Effector memory CD8-positive, alpha-beta T cell (primary cell): Measurements from ENCODE around the gene AUTS2.

Source experiments
- ATAC-seq: fragments of 150-1000 bp; cut with Tn5 transposase; replicated peaks from 2 replicates; pipeline ENCODE4 v1.10.0; 2021; ENCODE audit warnings: mild to moderate bottlenecking, moderate library complexity
- DNase-seq, 3 experiments: peaks; one replicate each; pipeline ENCODE4 v3.0.0; 2021
- H3K27ac Mint-ChIP-seq, 2 donors: one replicate each; pipeline ENCODE4 v1.8.0; 2022; ENCODE audit warnings: mild to moderate bottlenecking in 2 of 2, mixed read lengths in 2 of 2, moderate library complexity in 2 of 2
- H3K27me3 Mint-ChIP-seq, 2 donors: one replicate each; pipeline ENCODE4 v1.8.0; 2022; ENCODE audit warnings: mixed read lengths in 2 of 2
- H3K36me3 Mint-ChIP-seq: one replicate; pipeline ENCODE4 v1.8.0; 2022; ENCODE audit warnings: mild to moderate bottlenecking, moderate library complexity, mixed read lengths; ENCODE audit not compliant: insufficient read depth
- H3K4me1 Mint-ChIP-seq, 2 donors: one replicate each; pipeline ENCODE4 v1.8.0; 2022; ENCODE audit warnings: low read depth in 2 of 2, mixed read lengths in 2 of 2
- H3K4me3 Mint-ChIP-seq, 2 donors: one replicate each; pipeline ENCODE4 v1.8.0; 2022; ENCODE audit warnings: mild to moderate bottlenecking in 2 of 2, mixed read lengths in 2 of 2, moderate library complexity in 2 of 2
- H3K9me3 Mint-ChIP-seq, 2 donors: one replicate each; pipeline ENCODE4 v1.8.0; 2022; ENCODE audit warnings: mixed read lengths in 2 of 2

Gene AUTS2

GRCh38 chr7:70676243-70676642 is 1078.0 kb downstream of the AUTS2 start:
- DNase-seq (no peak), ATAC-seq (no peak)
- H3K27me3 Mint-ChIP-seq = no peaks in the 10 kb centered on the region
- peaks cover 41 to 51% of the 10 kb centered on the region in 2 donors for H3K4me1 Mint-ChIP-seq
- H3K9me3 Mint-ChIP-seq = no peaks in the 10 kb centered on the region
- H3K36me3 Mint-ChIP-seq = peaks cover 10% of the 10 kb centered on the region
- peak overlapping the region in 1 of 2 donors; percentile 18 for H3K27ac Mint-ChIP-seq
- H3K4me3 Mint-ChIP-seq = no peak overlapping the region

DNA sequence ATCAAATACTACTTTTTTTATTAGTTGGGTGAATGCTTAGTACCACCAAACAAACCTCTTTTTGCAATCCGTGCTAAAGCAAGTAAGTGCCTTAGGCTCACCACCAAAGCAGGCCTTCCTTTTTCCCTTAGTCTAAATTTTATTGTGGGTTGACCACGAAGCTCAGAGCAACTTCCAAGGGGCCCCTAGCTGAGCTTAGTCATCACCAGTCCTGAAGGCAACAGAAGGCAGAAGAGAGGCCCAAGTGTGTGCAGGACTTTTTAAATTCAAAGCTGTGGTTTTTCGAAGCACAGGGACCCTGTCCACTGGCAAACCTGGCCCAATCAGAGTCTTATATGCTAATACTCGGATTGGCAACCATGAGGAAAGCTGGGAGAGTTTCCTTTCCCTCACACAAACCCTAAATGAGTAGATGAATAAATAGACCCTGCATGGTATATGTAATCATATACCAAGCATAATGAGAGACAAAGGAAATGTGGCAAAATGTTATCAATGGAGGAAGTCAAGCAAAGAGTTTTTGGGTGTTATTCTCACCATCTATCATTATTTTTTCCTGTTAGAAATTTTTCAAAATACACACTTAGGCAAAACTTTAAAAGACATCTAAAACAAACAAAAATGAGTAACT is 1080.5 kb downstream of the AUTS2 start:
- H3K27ac Mint-ChIP-seq = peak overlapping the region; percentile 96 to 98
- no peaks in the 10 kb centered on the region for H3K9me3 Mint-ChIP-seq
- H3K4me1 Mint-ChIP-seq = peaks cover 55 to 62% of the 10 kb centered on the region in 2 donors
- ATAC-seq (peak; percentile 25), DNase-seq (no peak)
- no peaks in the 10 kb centered on the region for H3K27me3 Mint-ChIP-seq
- H3K36me3 Mint-ChIP-seq = peaks cover 10% of the 10 kb centered on the region
- H3K4me3 Mint-ChIP-seq = peak overlapping the region; percentile 79 to 80

DNA sequence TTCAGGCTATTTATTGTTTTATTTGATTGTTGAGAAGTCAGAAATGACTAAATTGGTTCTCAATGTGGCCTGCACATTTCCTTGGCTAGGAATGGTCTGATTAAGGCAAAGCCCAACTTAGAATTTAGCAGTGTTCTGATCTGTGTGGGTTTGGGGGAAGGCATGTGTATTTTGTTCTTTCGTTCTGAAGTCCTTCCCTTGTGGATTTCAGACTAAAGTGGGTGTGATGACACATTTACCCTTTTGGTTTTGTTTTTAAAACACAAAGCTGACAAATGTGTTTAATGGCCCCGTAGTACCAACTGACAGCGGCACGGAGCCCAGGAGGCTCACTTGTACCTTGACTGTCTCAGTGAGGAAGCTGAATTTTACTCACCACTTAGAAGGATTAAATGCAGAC is 1081.4 kb downstream of the AUTS2 start:
- H3K36me3 Mint-ChIP-seq = peaks cover 10% of the 10 kb centered on the region
- H3K27ac Mint-ChIP-seq = peak overlapping the region; percentile 96 to 98
- peak overlapping the region; percentile 79 to 80 for H3K4me3 Mint-ChIP-seq
- peak; percentile 86 for ATAC-seq
- peaks cover 55 to 58% of the 10 kb centered on the region in 2 donors for H3K4me1 Mint-ChIP-seq
- no peaks in the 10 kb centered on the region for H3K27me3 Mint-ChIP-seq
- peak in 2 of 3 experiments; percentile 35 to 40 for DNase-seq
- no peaks in the 10 kb centered on the region for H3K9me3 Mint-ChIP-seq

DNA sequence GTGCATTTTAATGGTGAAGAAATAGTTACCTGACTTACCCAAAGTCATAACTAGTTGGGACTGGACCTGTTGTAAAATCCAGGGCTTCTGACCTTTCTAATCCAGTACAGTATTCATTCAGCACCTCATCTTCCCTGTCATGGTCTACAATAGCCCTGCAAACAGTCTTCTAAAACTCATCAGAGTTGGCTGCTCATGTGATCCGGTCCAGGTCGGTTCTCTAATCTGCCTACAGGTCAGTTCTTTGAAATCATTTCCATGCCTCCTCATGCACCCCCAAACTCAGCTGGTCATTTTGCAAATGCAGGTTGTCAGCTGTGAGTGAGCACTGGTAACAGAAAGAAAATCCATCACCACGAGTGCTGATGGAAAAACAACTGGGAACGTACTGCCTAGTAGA is 1082.0 kb downstream of the AUTS2 start:
- no peak for ATAC-seq
- Mint-ChIP-seq H3K27me3 (no peaks in the 10 kb centered on the region), H3K36me3 (peaks cover 10% of the 10 kb centered on the region), H3K4me3 (peak overlapping the region; percentile 79 to 80), H3K27ac (peak overlapping the region; percentile 96 to 98), H3K4me1 (peaks cover 55 to 58% of the 10 kb centered on the region in 2 donors), H3K9me3 (no peaks in the 10 kb centered on the region)
- DNase-seq = no peak

DNA sequence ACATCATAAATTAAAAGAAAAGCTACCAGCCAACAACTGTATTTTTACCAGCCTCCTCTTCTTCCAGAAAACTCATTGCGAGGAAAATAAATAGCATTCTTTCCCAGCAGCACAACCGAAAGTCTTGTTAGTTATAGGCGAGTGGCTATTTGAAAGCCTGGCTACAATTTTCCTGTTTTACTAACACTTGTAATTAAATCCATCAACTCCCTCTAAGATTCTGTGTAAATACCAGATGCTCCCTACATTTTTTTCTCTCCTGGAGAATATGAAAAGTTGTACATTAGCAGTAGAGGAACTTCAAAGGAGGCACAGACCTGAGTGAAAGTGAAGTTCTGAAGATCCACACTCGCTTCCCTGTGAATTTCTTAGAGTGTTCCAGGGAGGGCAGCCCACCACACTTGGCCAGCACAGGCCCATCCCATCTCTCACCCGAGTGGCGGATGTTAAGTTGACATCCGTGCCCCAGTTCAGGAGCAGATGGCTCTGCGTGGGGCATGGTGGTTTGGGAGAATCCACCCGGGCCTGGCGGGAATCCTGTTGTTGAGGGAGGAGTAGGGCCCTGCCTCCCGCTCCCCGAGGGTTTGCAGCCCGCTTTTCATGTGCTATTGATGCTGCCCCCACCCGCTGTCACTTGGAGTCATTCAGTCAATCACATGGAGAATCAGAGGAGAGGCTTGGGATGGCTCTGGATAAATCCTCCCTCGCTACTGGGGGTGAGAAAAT is 1082.6 kb downstream of the AUTS2 start:
- Mint-ChIP-seq H3K4me3 (peak overlapping the region; percentile 79 to 80), H3K36me3 (peaks cover 10% of the 10 kb centered on the region), H3K4me1 (peaks cover 55 to 58% of the 10 kb centered on the region in 2 donors), H3K27ac (peak overlapping the region; percentile 96 to 98), H3K9me3 (no peaks in the 10 kb centered on the region), H3K27me3 (no peaks in the 10 kb centered on the region)
- ATAC-seq (no peak), DNase-seq (no peak)

- ATAC-seq (peak; percentile 43), DNase-seq (peak in 1 of 3 experiments; percentile 24)
- H3K27me3 Mint-ChIP-seq = no peaks in the 10 kb centered on the region
- H3K9me3 Mint-ChIP-seq = no peaks in the 10 kb centered on the region
- peaks cover 51 to 55% of the 10 kb centered on the region in 2 donors for H3K4me1 Mint-ChIP-seq
- peak overlapping the region; percentile 79 to 80 for H3K4me3 Mint-ChIP-seq
- peaks cover 10% of the 10 kb centered on the region for H3K36me3 Mint-ChIP-seq
- peak overlapping the region; percentile 96 to 98 for H3K27ac Mint-ChIP-seq
Observed at GRCh38 chr7:70681469-70682350, 1083.4 kb downstream of the AUTS2 start.

DNA sequence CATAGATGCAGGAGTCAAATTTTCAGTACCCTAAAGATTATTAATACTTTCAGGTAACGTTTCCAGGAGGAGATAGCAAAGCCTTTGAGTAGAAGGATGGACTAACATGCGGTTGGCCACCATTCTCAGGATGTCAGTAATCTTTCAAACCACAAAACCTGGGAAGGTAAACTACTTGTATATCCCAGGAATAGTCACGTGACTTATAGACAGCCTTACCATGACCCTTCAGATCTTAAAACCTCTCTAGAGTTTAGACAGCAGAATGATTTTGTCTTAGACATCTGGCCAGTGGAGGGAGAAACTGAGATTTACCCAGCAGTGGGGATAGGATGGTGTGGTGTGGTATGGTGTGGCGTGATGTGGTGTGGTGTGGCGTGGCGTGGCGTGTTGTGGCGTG is 1085.9 kb downstream of the AUTS2 start:
- H3K27me3 Mint-ChIP-seq = no peaks in the 10 kb centered on the region
- ATAC-seq = no peak
- no peak overlapping the region for H3K4me3 Mint-ChIP-seq
- peaks cover 38 to 39% of the 10 kb centered on the region in 2 donors for H3K4me1 Mint-ChIP-seq
- H3K27ac Mint-ChIP-seq = no peak overlapping the region
- H3K36me3 Mint-ChIP-seq = peaks cover 5% of the 10 kb centered on the region
- no peaks in the 10 kb centered on the region for H3K9me3 Mint-ChIP-seq
- DNase-seq = no peak

- no peak for ATAC-seq
- Mint-ChIP-seq H3K27me3 (no peaks in the 10 kb centered on the region), H3K27ac (peak overlapping the region; percentile 80 to 90), H3K36me3 (peaks cover 30% of the 10 kb centered on the region), H3K4me3 (peak overlapping the region; percentile 75), H3K9me3 (no peaks in the 10 kb centered on the region), H3K4me1 (peaks cover 30 to 39% of the 10 kb centered on the region in 2 donors)
- no peak for DNase-seq
Observed at GRCh38 chr7:70693321-70693685, 1095.0 kb downstream of the AUTS2 start.

DNA sequence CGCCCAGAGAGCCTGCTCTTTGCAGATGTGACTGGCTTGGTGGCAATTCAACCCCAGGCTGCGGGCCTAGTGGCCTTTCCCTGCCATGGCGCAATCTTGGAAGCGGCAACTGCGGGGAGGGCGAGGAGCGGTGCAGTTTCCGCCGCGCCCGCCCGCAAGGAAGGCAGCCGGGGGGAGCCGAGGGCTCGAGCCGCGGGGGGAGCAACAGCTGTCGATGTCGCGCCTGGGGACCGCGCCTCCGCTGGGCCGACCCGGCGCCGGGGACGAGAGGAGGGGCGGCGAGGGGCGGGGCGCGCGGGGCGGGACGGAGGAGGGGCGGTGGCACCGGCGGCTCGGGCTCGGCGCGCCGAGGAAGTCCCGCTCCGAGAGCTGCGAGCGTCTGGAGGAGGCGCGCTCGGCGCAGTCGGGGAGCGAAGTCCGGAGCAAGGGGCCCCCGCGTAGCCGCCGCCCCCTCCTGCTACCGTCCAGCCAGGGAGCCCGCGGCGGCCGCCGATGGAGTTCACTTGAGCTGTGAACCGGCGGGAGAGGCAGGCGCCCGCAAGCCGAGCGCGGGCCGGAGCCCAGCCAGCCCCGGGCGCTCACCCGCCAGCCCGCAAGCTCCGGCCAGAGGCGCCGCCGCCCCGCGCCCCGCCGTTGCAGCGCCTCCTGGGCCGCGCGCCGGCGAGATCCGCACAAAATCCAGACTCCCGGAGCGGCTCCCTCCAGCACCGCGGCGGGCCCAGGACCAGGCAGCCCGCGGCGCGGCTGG is 1095.6 kb downstream of the AUTS2 start:
- peaks cover 30% of the 10 kb centered on the region for H3K36me3 Mint-ChIP-seq
- H3K27me3 Mint-ChIP-seq = no peaks in the 10 kb centered on the region
- ATAC-seq = peak; percentile 78
- peak; percentile 73 to 80 (median 78) for DNase-seq
- H3K27ac Mint-ChIP-seq = peak overlapping the region; percentile 80 to 90
- H3K4me3 Mint-ChIP-seq = peak overlapping the region; percentile 75
- H3K4me1 Mint-ChIP-seq = peaks cover 34 to 45% of the 10 kb centered on the region in 2 donors
- H3K9me3 Mint-ChIP-seq = no peaks in the 10 kb centered on the region

GRCh38 chr7:70694434-70694970 is 1096.2 kb downstream of the AUTS2 start:
- H3K36me3 Mint-ChIP-seq = peaks cover 30% of the 10 kb centered on the region
- H3K9me3 Mint-ChIP-seq = no peaks in the 10 kb centered on the region
- ATAC-seq (peak; percentile 33), DNase-seq (peak; percentile 40 to 42 (median 41))
- H3K4me1 Mint-ChIP-seq = peaks cover 34 to 46% of the 10 kb centered on the region in 2 donors
- peak overlapping the region; percentile 90 to 99 for H3K4me3 Mint-ChIP-seq
- H3K27ac Mint-ChIP-seq = peak overlapping the region; percentile 94 to 99
- H3K27me3 Mint-ChIP-seq = no peaks in the 10 kb centered on the region

GRCh38 chr7:70694971-70695794 is 1096.9 kb downstream of the AUTS2 start:
- ATAC-seq (no peak), DNase-seq (peak in 1 of 3 experiments; percentile 27)
- H3K27me3 Mint-ChIP-seq = no peaks in the 10 kb centered on the region
- peak overlapping the region; percentile 94 to 99 for H3K27ac Mint-ChIP-seq
- peak overlapping the region; percentile 90 to 99 for H3K4me3 Mint-ChIP-seq
- peaks cover 34 to 46% of the 10 kb centered on the region in 2 donors for H3K4me1 Mint-ChIP-seq
- peaks cover 30% of the 10 kb centered on the region for H3K36me3 Mint-ChIP-seq
- H3K9me3 Mint-ChIP-seq = no peaks in the 10 kb centered on the region

DNA sequence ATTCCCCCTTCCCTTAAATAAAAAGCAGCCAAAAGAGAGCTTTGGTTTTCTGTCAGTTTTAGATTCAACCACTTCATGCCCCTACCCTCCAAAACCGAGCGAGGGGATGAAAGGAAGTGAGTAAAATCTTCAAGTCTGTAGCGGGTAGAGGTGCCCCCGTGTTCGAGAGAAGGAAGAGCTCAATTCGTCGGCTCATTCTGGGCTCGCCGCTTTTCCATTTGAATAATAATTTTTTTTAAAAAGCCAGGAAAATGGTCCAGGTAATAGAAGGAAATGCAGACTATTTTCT is 1097.5 kb downstream of the AUTS2 start:
- Mint-ChIP-seq H3K9me3 (no peaks in the 10 kb centered on the region), H3K36me3 (peaks cover 30% of the 10 kb centered on the region), H3K4me1 (peaks cover 34 to 46% of the 10 kb centered on the region in 2 donors), H3K27me3 (no peaks in the 10 kb centered on the region), H3K27ac (peak overlapping the region; percentile 94 to 99), H3K4me3 (peak overlapping the region; percentile 90 to 99)
- DNase-seq = peak; percentile 18 to 35 (median 23)
- ATAC-seq = no peak
